ENCODE data around the gene OTX2.

The OTX2 gene

DNA sequence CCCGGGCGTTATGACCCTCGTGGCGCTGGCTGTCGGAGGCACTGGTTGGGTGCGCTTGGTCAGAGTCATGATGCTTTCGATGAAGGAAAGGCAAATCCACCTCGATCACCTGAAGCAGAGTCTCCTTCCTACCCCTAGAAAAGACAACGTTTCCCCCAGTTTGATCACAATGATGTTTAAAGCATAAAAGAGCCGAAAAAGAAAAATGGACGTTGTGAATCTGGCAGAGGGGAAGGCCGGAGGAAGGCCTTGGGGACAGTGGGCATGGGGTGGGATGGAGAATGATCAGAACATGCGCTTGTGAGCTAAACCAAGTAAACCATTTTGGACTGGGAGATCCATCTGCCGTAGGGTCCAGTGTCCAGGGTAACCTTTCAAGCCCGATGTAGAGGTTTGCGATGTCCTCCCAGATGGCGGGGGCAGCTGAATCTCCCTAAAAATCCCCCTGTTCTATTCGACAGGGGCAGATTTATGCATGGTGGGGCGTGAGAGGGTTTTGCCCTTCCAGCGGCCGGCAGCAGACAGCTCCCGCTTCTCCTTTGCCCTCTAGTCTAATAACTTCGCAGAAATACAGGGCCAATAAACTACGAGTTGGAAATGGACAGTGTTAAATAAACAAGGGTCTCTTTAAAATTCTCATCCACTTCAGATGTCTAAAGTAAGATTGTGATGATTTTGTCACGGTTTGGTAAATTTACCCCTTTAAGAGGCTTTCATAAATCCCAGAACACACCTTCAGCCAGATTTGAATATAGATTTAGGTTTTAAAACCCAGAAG, 2.3 kb upstream of the OTX2 start:
- peak overlapping the region; percentile 95 for H3K4me3 ChIP-seq (ENCODE audit: low read length)
- no peak for DNase-seq (ENCODE audit: low read depth)
- TF ChIP-seq, protein P1, sequence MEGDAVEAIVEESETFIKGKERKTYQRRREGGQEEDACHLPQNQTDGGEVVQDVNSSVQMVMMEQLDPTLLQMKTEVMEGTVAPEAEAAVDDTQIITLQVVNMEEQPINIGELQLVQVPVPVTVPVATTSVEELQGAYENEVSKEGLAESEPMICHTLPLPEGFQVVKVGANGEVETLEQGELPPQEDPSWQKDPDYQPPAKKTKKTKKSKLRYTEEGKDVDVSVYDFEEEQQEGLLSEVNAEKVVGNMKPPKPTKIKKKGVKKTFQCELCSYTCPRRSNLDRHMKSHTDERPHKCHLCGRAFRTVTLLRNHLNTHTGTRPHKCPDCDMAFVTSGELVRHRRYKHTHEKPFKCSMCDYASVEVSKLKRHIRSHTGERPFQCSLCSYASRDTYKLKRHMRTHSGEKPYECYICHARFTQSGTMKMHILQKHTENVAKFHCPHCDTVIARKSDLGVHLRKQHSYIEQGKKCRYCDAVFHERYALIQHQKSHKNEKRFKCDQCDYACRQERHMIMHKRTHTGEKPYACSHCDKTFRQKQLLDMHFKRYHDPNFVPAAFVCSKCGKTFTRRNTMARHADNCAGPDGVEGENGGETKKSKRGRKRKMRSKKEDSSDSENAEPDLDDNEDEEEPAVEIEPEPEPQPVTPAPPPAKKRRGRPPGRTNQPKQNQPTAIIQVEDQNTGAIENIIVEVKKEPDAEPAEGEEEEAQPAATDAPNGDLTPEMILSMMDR (conservative IDR thresholded peaks at IDR 0.05; ENCODE audit: low read depth, low read length) = no peak

DNA sequence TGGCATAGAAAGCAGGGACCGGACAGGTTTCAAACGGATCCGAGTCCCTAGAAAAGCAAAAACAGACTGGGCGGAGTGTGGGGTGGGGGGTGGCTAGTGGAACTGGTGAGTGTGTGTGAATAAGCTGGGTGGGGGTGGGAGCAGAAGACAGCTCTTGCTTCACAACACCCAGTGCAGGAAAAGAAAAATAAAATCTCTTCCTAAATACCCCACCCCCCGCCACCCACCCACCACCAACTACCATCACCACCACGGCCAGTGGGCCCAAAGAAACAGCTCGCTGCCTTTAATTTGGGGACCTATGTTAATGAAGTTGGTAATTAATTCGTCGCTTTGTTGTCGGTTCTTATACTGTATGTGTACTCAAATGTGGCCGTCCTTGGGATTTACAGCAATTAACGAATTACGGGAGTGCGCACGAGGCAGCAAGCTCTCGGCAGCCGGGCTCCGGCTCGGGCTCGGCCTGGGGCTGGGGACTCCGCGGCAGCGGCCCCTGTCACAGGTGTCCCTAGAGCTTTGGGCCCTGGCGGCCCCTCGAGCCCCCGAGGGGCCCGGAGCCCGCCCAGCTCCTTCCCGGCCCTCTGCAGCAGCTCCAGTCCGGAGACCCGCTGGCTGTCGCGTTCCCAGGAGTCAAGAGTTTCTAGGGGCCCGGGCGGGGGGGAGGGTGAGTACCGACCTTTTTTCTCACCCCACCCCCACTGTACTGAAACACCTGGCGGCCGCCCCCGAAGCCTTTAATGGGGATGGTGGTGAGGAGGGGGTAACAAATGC, 1.5 kb upstream of the OTX2 start:
- DNase-seq (ENCODE audit: low read depth) = no peak
- peak overlapping the region; percentile 95 for H3K4me3 ChIP-seq (ENCODE audit: low read length)
- TF ChIP-seq, protein P1 (conservative IDR thresholded peaks at IDR 0.05; ENCODE audit: low read depth, low read length) = no peak

DNA sequence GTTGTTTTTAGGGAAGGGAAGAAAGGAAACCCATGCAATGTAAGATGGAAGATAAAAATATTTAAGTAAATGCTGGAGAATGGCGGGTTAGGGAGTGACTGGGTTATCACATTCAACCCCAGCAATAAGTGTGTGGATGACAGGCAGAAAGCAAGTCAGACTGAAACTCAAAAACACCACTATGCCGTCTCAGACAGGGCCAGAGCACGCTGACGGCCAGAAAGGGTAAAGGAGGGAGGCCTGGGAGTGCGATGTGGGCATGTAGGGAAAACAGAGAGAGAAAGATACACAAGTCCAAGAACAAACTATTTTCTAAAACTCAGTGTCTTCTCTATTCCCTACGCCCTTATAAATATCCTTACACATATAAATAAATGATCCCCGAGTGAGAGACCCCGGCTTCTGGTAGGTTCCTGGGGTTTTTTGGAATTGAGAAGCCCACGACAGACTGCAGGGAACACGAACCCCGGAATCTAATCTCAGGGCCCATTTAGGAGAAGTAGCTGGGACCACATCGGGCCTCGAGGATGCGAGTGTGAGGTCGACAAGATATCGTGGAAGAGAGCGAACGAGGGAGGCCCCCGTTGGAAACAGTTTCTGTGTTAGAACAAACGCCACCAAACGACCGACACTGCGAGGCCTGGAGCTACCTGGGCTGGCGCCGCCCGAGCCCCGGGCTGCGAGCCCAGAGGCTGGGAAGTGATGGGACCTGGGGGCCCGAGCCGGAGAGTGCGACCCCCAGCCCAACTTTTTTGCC, 735 bp upstream of the OTX2 start:
- DNase-seq (ENCODE audit: low read depth) = no peak
- peak overlapping the region; percentile 95 for H3K4me3 ChIP-seq (ENCODE audit: low read length)
- TF ChIP-seq, protein P1 (conservative IDR thresholded peaks at IDR 0.05; ENCODE audit: low read depth, low read length) = no peak

DNA sequence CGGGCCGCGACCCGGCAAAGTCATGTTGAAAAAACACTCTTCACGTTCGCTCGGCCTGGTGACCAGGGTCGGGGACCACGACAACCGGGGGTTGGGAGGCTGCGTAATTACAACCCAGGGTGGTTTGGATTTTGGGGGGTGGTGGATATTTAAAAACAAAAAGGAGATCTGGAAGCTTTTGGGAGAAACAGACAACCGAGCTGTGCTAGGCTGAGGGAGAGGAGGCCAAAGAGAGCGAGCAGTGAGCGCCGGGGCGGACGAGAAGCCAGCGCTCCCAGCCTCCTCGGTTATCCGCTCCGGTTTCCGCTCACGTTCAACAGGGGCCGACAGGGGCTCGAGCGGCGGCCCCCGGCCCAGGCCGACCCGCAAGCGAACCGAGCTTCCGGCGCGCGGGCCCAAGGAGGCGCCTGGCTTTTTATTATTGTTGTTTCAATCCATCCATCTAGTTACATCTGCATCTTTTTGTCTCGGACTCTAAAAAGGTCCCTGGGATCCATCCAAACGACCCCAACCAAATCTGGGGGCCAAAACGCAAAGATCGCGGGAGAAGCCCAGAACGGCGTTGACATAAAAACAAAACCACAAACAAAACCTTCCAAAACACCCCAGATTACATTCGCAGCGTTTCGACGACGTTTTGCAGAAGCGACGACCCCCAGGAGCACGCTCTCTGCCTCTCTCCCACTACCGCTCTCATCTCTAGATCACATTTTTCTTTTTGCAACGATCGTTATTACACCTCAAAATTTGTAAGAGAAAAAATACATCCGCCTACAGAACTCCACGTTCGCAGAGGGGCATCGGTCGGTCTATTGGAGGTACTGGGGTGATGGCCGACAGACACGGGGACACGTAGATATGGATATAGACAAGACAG, 771 bp downstream of the OTX2 start:
- no peak for DNase-seq (ENCODE audit: low read depth)
- TF ChIP-seq, protein P1 (conservative IDR thresholded peaks at IDR 0.05; ENCODE audit: low read depth, low read length) = no peak
- peak overlapping the region; percentile 95 for H3K4me3 ChIP-seq (ENCODE audit: low read length)

DNA sequence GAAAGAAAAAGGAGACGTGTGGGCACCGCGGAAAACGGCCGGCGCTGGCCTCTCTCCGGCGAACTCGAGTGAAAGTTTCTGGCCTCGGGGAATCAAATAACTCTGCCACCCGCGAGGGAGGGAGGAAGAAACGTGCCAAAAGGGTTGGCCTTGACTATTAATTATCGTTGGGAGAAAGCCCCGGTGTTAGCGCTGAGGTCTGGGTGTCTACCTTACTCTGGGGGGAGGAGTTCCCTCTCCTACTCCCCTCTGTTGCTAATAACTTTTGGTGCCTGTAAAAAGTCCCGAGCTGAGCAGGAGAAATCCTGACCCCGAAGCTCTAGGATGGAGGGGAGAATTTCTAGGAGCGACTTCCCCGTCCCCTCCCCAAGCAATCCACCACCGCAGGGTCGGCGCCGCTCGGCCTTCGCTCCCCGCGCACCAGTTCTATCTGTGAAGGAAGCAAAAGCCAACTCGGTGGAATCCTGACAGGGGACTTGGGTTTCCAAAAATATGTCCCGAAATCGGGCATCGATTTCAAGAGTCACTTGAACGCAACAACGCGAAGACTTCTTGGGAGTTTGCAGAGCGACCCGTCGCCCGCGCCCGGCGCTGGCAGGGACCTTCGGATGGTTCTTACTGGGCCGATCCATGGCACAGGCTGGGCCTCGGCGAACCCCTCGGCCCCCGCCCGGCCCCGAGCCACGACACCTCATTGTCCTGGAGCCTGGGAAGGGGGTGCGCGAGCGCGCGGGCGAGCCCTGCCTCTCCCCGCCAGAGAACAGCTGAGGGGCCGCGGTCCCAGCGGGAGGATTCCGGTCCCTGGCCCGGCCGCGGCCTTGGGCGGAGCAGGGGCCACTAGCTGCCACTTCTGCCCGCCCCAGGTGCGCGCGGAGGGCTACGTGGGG, 1.7 kb downstream of the OTX2 start:
- TF ChIP-seq, protein P1 (conservative IDR thresholded peaks at IDR 0.05; ENCODE audit: low read depth, low read length) = no peak
- no peak for DNase-seq (ENCODE audit: low read depth)
- peak overlapping the region; percentile 95 for H3K4me3 ChIP-seq (ENCODE audit: low read length)

DNA sequence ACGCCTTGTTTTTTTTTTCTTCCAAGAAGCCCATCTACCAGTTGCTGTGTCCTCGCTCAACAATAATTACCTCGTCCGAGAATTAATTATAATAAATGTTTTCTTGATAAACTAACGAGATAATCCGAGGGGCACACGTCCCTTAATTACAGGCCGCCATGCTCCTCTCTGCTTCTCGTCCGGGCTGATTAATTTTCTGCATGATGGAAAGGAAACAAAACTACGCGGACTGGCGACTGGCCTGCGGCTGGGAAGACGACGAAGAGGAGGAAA, 2.2 kb downstream of the OTX2 start:
- DNase-seq (ENCODE audit: low read depth) = no peak
- TF ChIP-seq, protein P1 (conservative IDR thresholded peaks at IDR 0.05; ENCODE audit: low read depth, low read length) = no peak
- peak overlapping the region; percentile 95 for H3K4me3 ChIP-seq (ENCODE audit: low read length)
